HepG2 (cell line): ENCODE results near the gene COBL. TPM values are rescaled to one million over a fixed set of nuclear protein-coding genes. Genes with fewer than 3 reads are reported as not detected.

Experiments used
- ATAC-seq: fragments of 200-7000 bp; cut with Tn5 transposase; 3 replicates; pipeline ENCODE4 v1.9.1; 2020; ENCODE audit warnings: mild to moderate bottlenecking, moderate library complexity
- BruUV-seq: library from RNA; stranded (reverse); fragments of 400-500 nt; replicated peaks from 2 replicates; lab custom pipeline; 2021; lab: Mats Ljungman, UMichigan
- CTCF ChIA-PET: fragments of 300-600 bp; formaldehyde crosslinking; extraction: SDS; loops from one replicate; lab custom pipeline; 2021; ENCODE audit warnings: low total read pairs, inconsistent platforms, low intra/inter-chr PET ratio; lab: Yijun Ruan, JAX
- POLR2A ChIA-PET: fragments of 350-600 bp; sonication (Branson Sonifier 250); formaldehyde crosslinking; loops from one replicate; lab custom pipeline; 2020; ENCODE audit warnings: antibody characterized with exemption, inconsistent platforms; lab: Yijun Ruan, JAX
- DNase-seq: peaks from one replicate; pipeline ENCODE4 v3.0.0-alpha.2; 2015; ENCODE audit warnings: low spot score
- FAIRE-seq: peaks from 3 replicates; lab custom pipeline; 2011; peaks lifted over from hg19 to GRCh38; lab: Jason Lieb, UNC
- H2AFZ ChIP-seq: one replicate; pipeline ENCODE4 v1.6.1; 2011; ENCODE audit warnings: low read length, inconsistent platforms
- H3K27ac ChIP-seq: fragments of 300-600 bp; 3 replicates; pipeline ENCODE4 v1.8.0; 2011; ENCODE audit warnings: mixed run types, mild to moderate bottlenecking, mixed read lengths, low read length, inconsistent platforms; ENCODE audit not compliant: insufficient read depth; ENCODE audit errors: extremely low read length
- H3K27me3 ChIP-seq, 2 experiments: fragments of 200-600 bp in 1 of 2; 2 replicates in 1 of 2; 3 replicates in 1 of 2; pipeline versions ENCODE4 v1.6.0 to v1.8.0; 2011; ENCODE audit warnings: low read length in 2 of 2, mild to moderate bottlenecking in 2 of 2, moderate library complexity in 2 of 2, inconsistent platforms in 1 of 2; ENCODE audit not compliant: insufficient read depth in 2 of 2, control insufficient read depth in 1 of 2
- H3K36me3 ChIP-seq, 2 experiments: fragments of 200-600 bp in 1 of 2; replicated peaks in 1 of 2; 2 replicates in 1 of 2; 3 replicates in 1 of 2; pipeline versions ENCODE4 v1.5.1 to v1.8.0; 2011; ENCODE audit warnings: low read length in 2 of 2, inconsistent platforms in 1 of 2; ENCODE audit not compliant: insufficient read depth in 2 of 2, control insufficient read depth in 1 of 2
- H3K4me1 ChIP-seq: 2 replicates; pipeline ENCODE4 v1.5.1; 2012; ENCODE audit warnings: low read length, inconsistent platforms; ENCODE audit not compliant: insufficient read depth
- H3K4me2 ChIP-seq: 2 replicates; pipeline ENCODE4 v1.6.0; 2011; ENCODE audit warnings: low read depth, low read length, inconsistent platforms
- H3K4me3 ChIP-seq, 3 experiments: fragments of 200-600 bp in 1 of 3; sonication (generic), shearing (Covaris generic) in 1 of 3; replicated peaks in 1 of 3; 2 replicates each; pipeline ENCODE4 v1.5.1; 2011 to 2016; ENCODE audit warnings: low read length in 3 of 3, inconsistent platforms in 2 of 3, low read depth in 2 of 3, mild to moderate bottlenecking in 2 of 3, control low read depth in 1 of 3, mixed read lengths in 1 of 3; ENCODE audit not compliant: insufficient read depth in 1 of 3
- H3K79me2 ChIP-seq: one replicate; pipeline ENCODE4 v1.6.1; 2011; ENCODE audit warnings: low read length, inconsistent platforms; ENCODE audit not compliant: insufficient read depth
- H3K9ac ChIP-seq: 2 replicates; pipeline ENCODE4 v1.6.0; 2011; ENCODE audit warnings: mild to moderate bottlenecking, low read depth, low read length, inconsistent platforms; ENCODE audit not compliant: insufficient read depth
- H3K9me3 ChIP-seq: 2 replicates; pipeline ENCODE4 v1.5.1; 2012; ENCODE audit warnings: mild to moderate bottlenecking, low read length
- H4K20me1 ChIP-seq: 2 replicates; pipeline ENCODE4 v1.6.0; 2011; ENCODE audit warnings: inconsistent platforms, mild to moderate bottlenecking, low read length, moderate library complexity; ENCODE audit not compliant: insufficient read depth
- FOXK2 ChIP-seq: fragments of 450-650 bp; IDR thresholded peaks from 2 replicates; pipeline ENCODE4 v1.6.1; 2016
- FUBP1 ChIP-seq: sonication (generic); formaldehyde crosslinking; IDR thresholded peaks from 2 replicates; pipeline ENCODE4 v1.5.1; 2020; ENCODE audit warnings: missing genetic modification reagents, mild to moderate bottlenecking, borderline replicate concordance
- GATAD1 ChIP-seq: IDR thresholded peaks from 2 replicates; pipeline ENCODE4 v1.6.1; 2016; ENCODE audit warnings: missing genetic modification reagents, missing compliant biosample characterization
- MAFG ChIP-seq: sonication (generic); formaldehyde crosslinking; IDR thresholded peaks from 2 replicates; pipeline ENCODE4 v1.5.1; 2020; ENCODE audit warnings: mild to moderate bottlenecking, missing genetic modification reagents
- MAFK ChIP-seq, 2 experiments: IDR thresholded peaks in 1 of 2; conservative IDR thresholded peaks in 1 of 2; 2 replicates each; pipeline ENCODE4 v1.6.1; 2011; ENCODE audit warnings: improper control_type of control experiment in 2 of 2, low read length in 2 of 2
- RNF219 ChIP-seq: sonication (generic); formaldehyde crosslinking; IDR thresholded peaks from 2 replicates; pipeline ENCODE4 v1.5.0; 2020; ENCODE audit warnings: mild to moderate bottlenecking, missing genetic modification reagents
- STAT5B ChIP-seq: sonication (generic); formaldehyde crosslinking; IDR thresholded peaks from 2 replicates; pipeline ENCODE4 v1.4.0; 2020; ENCODE audit warnings: missing genetic modification reagents
- ZBTB1 ChIP-seq: sonication (generic); formaldehyde crosslinking; IDR thresholded peaks from 2 replicates; pipeline ENCODE4 v1.4.0; 2020; ENCODE audit warnings: missing genetic modification reagents, borderline replicate concordance
- ZNF207 ChIP-seq: fragments of 450-650 bp; IDR thresholded peaks from 2 replicates; pipeline ENCODE4 v1.6.1; 2016; ENCODE audit warnings: antibody characterized with exemption, borderline replicate concordance
- WGBS: methylation state at CpG from one replicate; pipeline ENCODE4 v1.1.6; 2017; ENCODE audit warnings: low lambda C conversion rate; 5-methylcytosine and 5-hydroxymethylcytosine counted together
- in situ Hi-C: cut with HindIII; loops from 2 replicates; pipeline ENCODE4 v1.10.0; 2017; ENCODE audit warnings: low pct_unique_long_range_greater_than_20kb; ENCODE audit not compliant: extremely low pct_ligation_motif_present
- intact Hi-C: fragments of 100-400 bp; cut with micrococcal nuclease; formaldehyde crosslinking; loops from one replicate; pipeline ENCODE4 v1.10.0; 2022; ENCODE audit not compliant: unreplicated experiment
- polyA plus RNA-seq, 8 experiments: library from polyadenylated mRNA; depleted of rRNA in 3 of 8; stranded (reverse) in 7 of 8; unstranded in 1 of 8; fragments of >200 nt; fragmentation: Illumina TruSeq in 4 of 8; extraction: Trizol in 4 of 8; gene quantifications; 2 replicates each; pipeline versions ENCODE4 v1.2.1 to v1.2.3, GENCODE V29; 2011 to 2016; ENCODE audit warnings: low read depth in 4 of 8, missing spikeins in 1 of 8, mixed read lengths in 1 of 8; ENCODE audit not compliant: insufficient read depth in 1 of 8
- total RNA-seq, 5 experiments: library from RNA; depleted of rRNA; stranded (reverse); fragments of >200 nt; fragmentation: Illumina TruSeq; extraction: Trizol; gene quantifications; 2 replicates each; pipeline ENCODE4 v1.2.3, GENCODE V29; 2016; ENCODE audit warnings: low read depth in 1 of 5

The COBL gene
- total and polyA plus RNA-seq, 2 of the 13 experiments (the other 11 are each of a cell fraction or from before 2014, with no cell fraction given): 3.8 to 4.9 TPM

GRCh38 chr7:51270965-51271364, 45.6 kb downstream of the COBL start:
- intact Hi-C loops: no loop called here
- Histone ChIP-seq H3K9ac (no peak overlapping the region), H3K4me3 (no peak overlapping the region), H3K27ac (no peak overlapping the region), H3K79me2 (peaks cover 26% of the 10 kb centered on the region), H3K4me2 (no peak overlapping the region), H3K9me3 (no peaks in the 10 kb centered on the region), H4K20me1 (no peaks in the 10 kb centered on the region), H3K4me1 (peaks cover 35% of the 10 kb centered on the region), H2AFZ (no peak overlapping the region), H3K27me3 (no peaks in the 10 kb centered on the region), H3K36me3 (no peaks in the 10 kb centered on the region)
- TF ChIP-seq FUBP1 (CRISPR knock-in tag) (no peak), RNF219 (CRISPR knock-in tag) (no peak), ZNF207 (no peak), GATAD1 (no peak), MAFK (conservative IDR thresholded peaks at IDR 0.05 in 1 of 2, IDR thresholded peaks at IDR 0.05 in 1 of 2; ENCODE audit: low read length in 2 of 2) (no peak), MAFG (CRISPR knock-in tag) (no peak), STAT5B (CRISPR knock-in tag) (no peak), FOXK2 (no peak), ZBTB1 (CRISPR knock-in tag) (no peak)
- in situ Hi-C loops: no loop called here
- ChIA-PET CTCF (no interaction called here), POLR2A (no interaction called here)
- ATAC-seq: no peak
- DNase-seq: no peak
- BruUV-seq: no TSS peak
- FAIRE-seq: no peak
- 92% methylated on average over 5 of the region's 5 CpGs for WGBS
